GM12891 (cell line): Measurements from ENCODE around the gene CFAP97D1.

ENCODE experiments used
- DNase-seq: peaks from one replicate; pipeline ENCODE4 v3.0.0; 2011; ENCODE audit warnings: low spot score; ENCODE audit not compliant: insufficient read length
- FAIRE-seq: peaks from 2 replicates; lab custom pipeline; 2011; peaks lifted over from hg19 to GRCh38; lab: Jason Lieb, UNC
- PAX5 ChIP-seq: IDR thresholded peaks from 2 replicates; pipeline ENCODE4 v1.6.1; 2011; ENCODE audit warnings: low read length, moderate library complexity, mild to moderate bottlenecking; ENCODE audit not compliant: insufficient read depth, severe bottlenecking
- POLR2A ChIP-seq: IDR thresholded peaks from 2 replicates; pipeline ENCODE4 v1.6.1; 2011; ENCODE audit warnings: low read depth, low read length, control low read depth
- POLR2AphosphoS5 ChIP-seq: IDR thresholded peaks from 2 replicates; pipeline ENCODE4 v1.6.1; 2011; ENCODE audit warnings: low read depth, low read length, control low read depth
- POU2F2 ChIP-seq: IDR thresholded peaks from 2 replicates; pipeline ENCODE4 v1.6.1; 2011; ENCODE audit warnings: low read depth, mild to moderate bottlenecking, control low read depth, low read length, moderate library complexity
- SPI1 ChIP-seq: IDR thresholded peaks from 2 replicates; pipeline ENCODE4 v1.6.1; 2011; ENCODE audit warnings: low read depth, low read length, control low read depth
- TAF1 ChIP-seq: IDR thresholded peaks from 2 replicates; pipeline ENCODE4 v1.6.1; 2011; ENCODE audit warnings: low read depth, low read length, control low read depth

CFAP97D1 gene

GRCh38 chr17:43823350-43824084, 43.3 kb downstream of the CFAP97D1 start:
- FAIRE-seq, result no peak
- no peak for DNase-seq
- TF ChIP-seq POU2F2 (no peak), SPI1 (no peak), POLR2AphosphoS5 (no peak), POLR2A (no peak), PAX5 (no peak), TAF1 (no peak)

GRCh38 chr17:43825567-43825966, 45.3 kb downstream of the CFAP97D1 start:
- DNase-seq, result no peak
- TF ChIP-seq POU2F2 (no peak), POLR2AphosphoS5 (no peak), POLR2A (no peak)
- no peak for FAIRE-seq

GRCh38 chr17:43826206-43826605, 46.0 kb downstream of the CFAP97D1 start:
- TF ChIP-seq PAX5 (no peak), POLR2AphosphoS5 (no peak), SPI1 (no peak), TAF1 (no peak), POU2F2 (no peak), POLR2A (no peak)
- no peak for FAIRE-seq
- no peak for DNase-seq

- FAIRE-seq, result no peak
- TF ChIP-seq TAF1 (no peak), POLR2AphosphoS5 (no peak), POLR2A (no peak), PAX5 (no peak), SPI1 (no peak), POU2F2 (no peak)
- DNase-seq, result no peak
These were observed 47.4 kb downstream of the CFAP97D1 start for GRCh38 chr17:43827596-43827995.

- TF ChIP-seq SPI1, result no peak
- TF ChIP-seq PAX5, result no peak
- TF ChIP-seq TAF1, result no peak
- no peak for TF ChIP-seq POLR2AphosphoS5
- TF ChIP-seq POU2F2, result no peak
- TF ChIP-seq POLR2A, result no peak
- DNase-seq (no peak), FAIRE-seq (no peak)
These were observed 49.5 kb downstream of the CFAP97D1 start for GRCh38 chr17:43829738-43830137.

- FAIRE-seq (no peak), DNase-seq (no peak)
- no peak for TF ChIP-seq POU2F2
- no peak for TF ChIP-seq TAF1
- TF ChIP-seq SPI1, result no peak
- TF ChIP-seq POLR2AphosphoS5, result no peak
- TF ChIP-seq POLR2A, result no peak
- TF ChIP-seq PAX5, result no peak
These were observed 50.4 kb downstream of the CFAP97D1 start for GRCh38 chr17:43830510-43831140.

- FAIRE-seq, result no peak
- no peak for DNase-seq
- no peak for TF ChIP-seq POLR2AphosphoS5
- TF ChIP-seq SPI1, result no peak
- no peak for TF ChIP-seq POLR2A
- no peak for TF ChIP-seq TAF1
- no peak for TF ChIP-seq PAX5
- no peak for TF ChIP-seq POU2F2
These were observed 51.4 kb downstream of the CFAP97D1 start for GRCh38 chr17:43831633-43832032.

- DNase-seq (no peak), FAIRE-seq (no peak)
These were observed 52.1 kb downstream of the CFAP97D1 start for GRCh38 chr17:43832168-43832975.

GRCh38 chr17:43832976-43833829, 53.0 kb downstream of the CFAP97D1 start, which contains the start of gene MPP3:
Gene MPP3 (minus strand): TSS chr17:43833146. CDS start chr17:43831906, 1,240 bp downstream.
- DNase-seq, result no peak
- TF ChIP-seq PAX5, result no peak
- TF ChIP-seq POU2F2, result no peak
- no peak for TF ChIP-seq POLR2A
- TF ChIP-seq TAF1, result no peak
- no peak for TF ChIP-seq SPI1
- TF ChIP-seq POLR2AphosphoS5, result no peak
- no peak for FAIRE-seq

More at GRCh38 chr17:43832168-43832975, 52.1 kb downstream of the CFAP97D1 start:
- TF ChIP-seq PAX5 (no peak), SPI1 (no peak), TAF1 (no peak), POLR2A (no peak), POLR2AphosphoS5 (no peak), POU2F2 (no peak)
